Measurements from ENCODE around the gene KPTN.

KPTN gene

GRCh38 chr19:47499863-47500830 is 16.1 kb upstream of the KPTN start:
- Histone ChIP-seq H3K36me3 (ENCODE audit: insufficient read depth, insufficient read length, low read length) (peaks cover 79% of the 10 kb centered on the region), H3K9ac (ENCODE audit: insufficient read length, low read depth) (no peak overlapping the region), H3K4me3 (ENCODE audit: insufficient read length, low read depth) (no peak overlapping the region), H3K27me3 (ENCODE audit: insufficient read depth, insufficient read length) (no peaks in the 10 kb centered on the region), H3K4me1 (ENCODE audit: insufficient read depth, insufficient read length) (peaks cover 6% of the 10 kb centered on the region), H3K9me3 (ENCODE audit: insufficient read depth, low read length) (no peaks in the 10 kb centered on the region)
- DNase-seq (ENCODE audit: low read depth, low spot score): no peak
- TF ChIP-seq ZNF274 (IDR thresholded peaks at IDR 0.05; ENCODE audit: low read depth, low read length): no peak
- TF ChIP-seq YY1 (IDR thresholded peaks at IDR 0.05; ENCODE audit: insufficient read depth, insufficient read length): no peak
- TF ChIP-seq SUZ12 (IDR thresholded peaks at IDR 0.05; ENCODE audit: extremely low read depth, insufficient read depth, insufficient read length): no peak

GRCh38 chr19:47499371-47499770 is 15.4 kb upstream of the KPTN start:
- no peak overlapping the region for H3K9ac ChIP-seq (ENCODE audit: insufficient read length, low read depth)
- H3K9me3 ChIP-seq (ENCODE audit: insufficient read depth, low read length): no peaks in the 10 kb centered on the region
- no peak overlapping the region for H3K4me3 ChIP-seq (ENCODE audit: insufficient read length, low read depth)
- no peak for DNase-seq (ENCODE audit: low read depth, low spot score)
- TF ChIP-seq SUZ12 (IDR thresholded peaks at IDR 0.05; ENCODE audit: extremely low read depth, insufficient read depth, insufficient read length) (no peak), ZNF274 (IDR thresholded peaks at IDR 0.05; ENCODE audit: low read depth, low read length) (no peak), YY1 (IDR thresholded peaks at IDR 0.05; ENCODE audit: insufficient read depth, insufficient read length) (no peak)
- peaks cover 78% of the 10 kb centered on the region for H3K36me3 ChIP-seq (ENCODE audit: insufficient read depth, insufficient read length, low read length)
- peaks cover 6% of the 10 kb centered on the region for H3K4me1 ChIP-seq (ENCODE audit: insufficient read depth, insufficient read length)
- no peaks in the 10 kb centered on the region for H3K27me3 ChIP-seq (ENCODE audit: insufficient read depth, insufficient read length)

- Histone ChIP-seq H3K36me3 (ENCODE audit: insufficient read depth, insufficient read length, low read length) (peaks cover 80% of the 10 kb centered on the region), H3K27me3 (ENCODE audit: insufficient read depth, insufficient read length) (no peaks in the 10 kb centered on the region), H3K4me1 (ENCODE audit: insufficient read depth, insufficient read length) (peaks cover 8% of the 10 kb centered on the region), H3K9me3 (ENCODE audit: insufficient read depth, low read length) (no peaks in the 10 kb centered on the region), H3K4me3 (ENCODE audit: insufficient read length, low read depth) (no peak overlapping the region), H3K9ac (ENCODE audit: insufficient read length, low read depth) (no peak overlapping the region)
- TF ChIP-seq YY1 (IDR thresholded peaks at IDR 0.05; ENCODE audit: insufficient read depth, insufficient read length): no peak
- TF ChIP-seq ZNF274 (IDR thresholded peaks at IDR 0.05; ENCODE audit: low read depth, low read length): no peak
- TF ChIP-seq SUZ12 (IDR thresholded peaks at IDR 0.05; ENCODE audit: extremely low read depth, insufficient read depth, insufficient read length): no peak
- no peak for DNase-seq (ENCODE audit: low read depth, low spot score)
Measured at GRCh38 chr19:47498561-47498960, 14.5 kb upstream of the KPTN start.

- peaks cover 79% of the 10 kb centered on the region for H3K36me3 ChIP-seq (ENCODE audit: insufficient read depth, insufficient read length, low read length)
- no peak overlapping the region for H3K9ac ChIP-seq (ENCODE audit: insufficient read length, low read depth)
- no peak for TF ChIP-seq YY1 (IDR thresholded peaks at IDR 0.05; ENCODE audit: insufficient read depth, insufficient read length)
- no peak for TF ChIP-seq ZNF274 (IDR thresholded peaks at IDR 0.05; ENCODE audit: low read depth, low read length)
- TF ChIP-seq SUZ12 (IDR thresholded peaks at IDR 0.05; ENCODE audit: extremely low read depth, insufficient read depth, insufficient read length): no peak
- no peaks in the 10 kb centered on the region for H3K27me3 ChIP-seq (ENCODE audit: insufficient read depth, insufficient read length)
- H3K9me3 ChIP-seq (ENCODE audit: insufficient read depth, low read length): no peaks in the 10 kb centered on the region
- no peak overlapping the region for H3K4me3 ChIP-seq (ENCODE audit: insufficient read length, low read depth)
- peaks cover 13% of the 10 kb centered on the region for H3K4me1 ChIP-seq (ENCODE audit: insufficient read depth, insufficient read length)
- no peak for DNase-seq (ENCODE audit: low read depth, low spot score)
Measured at GRCh38 chr19:47497821-47498520, 14.0 kb upstream of the KPTN start.

- Histone ChIP-seq H3K9ac (ENCODE audit: insufficient read length, low read depth) (no peak overlapping the region), H3K9me3 (ENCODE audit: insufficient read depth, low read length) (no peaks in the 10 kb centered on the region), H3K36me3 (ENCODE audit: insufficient read depth, insufficient read length, low read length) (peaks cover 79% of the 10 kb centered on the region), H3K4me3 (ENCODE audit: insufficient read length, low read depth) (no peak overlapping the region), H3K4me1 (ENCODE audit: insufficient read depth, insufficient read length) (peaks cover 13% of the 10 kb centered on the region), H3K27me3 (ENCODE audit: insufficient read depth, insufficient read length) (no peaks in the 10 kb centered on the region)
- DNase-seq (ENCODE audit: low read depth, low spot score): no peak
- TF ChIP-seq YY1 (IDR thresholded peaks at IDR 0.05; ENCODE audit: insufficient read depth, insufficient read length) (no peak), SUZ12 (IDR thresholded peaks at IDR 0.05; ENCODE audit: extremely low read depth, insufficient read depth, insufficient read length) (no peak), ZNF274 (IDR thresholded peaks at IDR 0.05; ENCODE audit: low read depth, low read length) (no peak)
Measured at GRCh38 chr19:47497050-47497766, 13.2 kb upstream of the KPTN start.

- TF ChIP-seq SUZ12 (IDR thresholded peaks at IDR 0.05; ENCODE audit: extremely low read depth, insufficient read depth, insufficient read length) (no peak), ZNF274 (IDR thresholded peaks at IDR 0.05; ENCODE audit: low read depth, low read length) (no peak), YY1 (IDR thresholded peaks at IDR 0.05; ENCODE audit: insufficient read depth, insufficient read length) (no peak)
- no peak overlapping the region for H3K9ac ChIP-seq (ENCODE audit: insufficient read length, low read depth)
- no peaks in the 10 kb centered on the region for H3K27me3 ChIP-seq (ENCODE audit: insufficient read depth, insufficient read length)
- H3K36me3 ChIP-seq (ENCODE audit: insufficient read depth, insufficient read length, low read length): peaks cover 84% of the 10 kb centered on the region
- H3K4me3 ChIP-seq (ENCODE audit: insufficient read length, low read depth): no peak overlapping the region
- H3K4me1 ChIP-seq (ENCODE audit: insufficient read depth, insufficient read length): peaks cover 14% of the 10 kb centered on the region
- no peak for DNase-seq (ENCODE audit: low read depth, low spot score)
- H3K9me3 ChIP-seq (ENCODE audit: insufficient read depth, low read length): no peaks in the 10 kb centered on the region
Measured at GRCh38 chr19:47495478-47496372, 11.7 kb upstream of the KPTN start.
